Stimulated activated CD8-positive, alpha-beta memory T cell treated with anti-CD3 and anti-CD28 coated beads, Interleukin-15, amount 100 ng/mL, for 1 hour (primary cell): ENCODE measurements around the gene SYT7.
A peak's percentile ranks its signal among the peaks of the same experiment; 100 is the strongest.
"Not testable (repeated sequence)": the region's sequence is repeated elsewhere in the genome, so short reads cannot be mapped to it uniquely, and the experiment has no call there.

Experiments
- DNase-seq: peaks from one replicate; pipeline ENCODE4 v3.0.0-alpha.2; 2020; ENCODE audit warnings: low read depth

Gene SYT7

DNA sequence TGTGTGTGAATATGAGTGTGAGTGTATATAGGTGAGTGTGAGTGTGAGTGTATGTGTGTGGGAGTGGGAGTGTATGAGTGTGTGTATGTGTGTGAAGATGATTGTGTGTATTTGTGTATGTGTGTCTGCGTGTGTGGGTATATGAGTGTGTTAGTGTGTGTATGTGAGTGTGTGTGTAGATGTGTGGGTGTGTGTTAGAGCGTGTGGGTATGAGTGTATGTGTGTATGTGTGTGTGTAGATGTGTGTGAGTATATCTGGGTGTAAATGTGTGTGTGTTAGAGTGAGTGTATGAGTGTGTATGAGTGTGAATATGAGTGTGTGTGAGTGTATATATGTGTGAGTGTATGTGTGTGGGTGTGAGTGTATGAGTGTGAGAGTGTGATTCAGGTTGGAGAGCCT lies 83.4 kb downstream of the SYT7 start:
- no peak for DNase-seq

DNA sequence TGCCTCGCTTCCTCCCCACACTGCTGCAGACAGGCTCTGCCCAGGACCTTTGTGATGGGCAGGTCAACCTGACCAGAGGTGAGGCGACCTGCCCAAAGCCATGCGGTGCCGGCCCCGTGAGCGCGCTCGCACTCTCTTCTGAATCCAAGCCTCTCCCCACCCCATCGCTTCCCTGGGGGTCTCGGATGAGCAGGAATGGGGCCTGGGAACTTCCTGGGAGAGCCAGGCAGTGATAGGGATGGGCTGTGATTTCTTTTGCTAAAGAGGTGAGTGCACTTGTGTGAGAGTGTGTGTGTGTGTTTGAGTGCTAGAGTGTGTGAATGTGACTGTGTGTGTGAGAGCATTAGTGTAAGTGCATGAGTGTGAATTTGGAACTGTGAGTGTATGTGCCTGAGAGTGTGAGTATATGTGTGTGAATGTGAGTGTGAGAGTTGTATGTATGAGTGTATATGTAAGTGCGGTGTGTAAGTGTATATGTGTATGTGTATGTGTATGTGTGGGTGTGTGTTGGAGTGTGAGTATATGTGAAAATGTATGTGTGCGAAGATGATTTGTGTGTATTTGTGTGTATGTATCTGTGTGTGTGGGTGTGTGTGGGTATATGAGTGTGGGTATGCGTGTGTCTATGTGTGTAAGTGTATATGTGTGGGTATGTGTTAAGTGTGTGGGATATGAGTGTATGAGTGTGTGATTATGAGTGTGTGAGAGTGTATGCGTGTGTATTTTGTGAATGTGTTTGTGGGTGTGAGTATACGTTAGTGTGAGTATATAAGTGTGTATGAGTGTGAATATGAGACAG lies 84.1 kb downstream of the SYT7 start:
- no peak for DNase-seq

DNA sequence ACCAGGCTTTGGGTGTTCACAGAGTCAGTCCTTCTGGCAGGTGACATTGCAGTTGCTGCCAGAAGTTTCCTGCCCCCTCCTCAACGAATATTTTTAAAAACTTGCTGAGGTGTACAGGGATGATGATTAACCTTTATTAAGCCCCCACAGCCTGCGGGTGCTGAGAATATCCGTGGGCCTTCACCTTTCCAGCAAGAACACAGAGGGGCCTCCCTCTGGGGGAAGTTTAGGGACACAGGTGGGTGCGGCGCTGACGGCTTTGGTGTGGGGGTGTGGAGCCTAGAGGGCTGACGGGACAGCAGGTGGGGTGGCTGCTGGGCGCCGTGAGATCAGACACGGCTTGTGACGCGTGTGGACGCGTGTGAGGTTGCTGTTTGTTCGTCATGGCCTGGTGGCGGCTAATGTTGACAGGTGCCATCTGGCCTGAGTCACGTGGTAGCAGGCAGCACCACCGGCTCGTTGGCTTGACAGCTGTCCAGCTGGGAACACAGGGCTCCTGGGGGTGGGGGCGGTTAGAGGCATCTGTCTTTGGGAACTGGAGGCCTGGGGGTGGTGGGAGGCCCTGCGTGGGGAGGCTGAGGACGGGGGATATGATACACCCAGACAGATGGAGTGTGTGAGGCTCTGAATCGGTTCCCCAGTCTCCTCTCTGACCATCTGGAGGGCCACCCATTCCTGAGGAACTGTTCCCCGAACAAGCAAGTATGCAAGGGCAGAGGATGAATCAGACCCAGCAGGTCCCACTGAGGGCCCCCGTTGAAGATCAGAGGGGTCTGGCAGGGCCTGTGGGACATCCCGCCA lies 84.9 kb downstream of the SYT7 start:
- DNase-seq = no peak

DNA sequence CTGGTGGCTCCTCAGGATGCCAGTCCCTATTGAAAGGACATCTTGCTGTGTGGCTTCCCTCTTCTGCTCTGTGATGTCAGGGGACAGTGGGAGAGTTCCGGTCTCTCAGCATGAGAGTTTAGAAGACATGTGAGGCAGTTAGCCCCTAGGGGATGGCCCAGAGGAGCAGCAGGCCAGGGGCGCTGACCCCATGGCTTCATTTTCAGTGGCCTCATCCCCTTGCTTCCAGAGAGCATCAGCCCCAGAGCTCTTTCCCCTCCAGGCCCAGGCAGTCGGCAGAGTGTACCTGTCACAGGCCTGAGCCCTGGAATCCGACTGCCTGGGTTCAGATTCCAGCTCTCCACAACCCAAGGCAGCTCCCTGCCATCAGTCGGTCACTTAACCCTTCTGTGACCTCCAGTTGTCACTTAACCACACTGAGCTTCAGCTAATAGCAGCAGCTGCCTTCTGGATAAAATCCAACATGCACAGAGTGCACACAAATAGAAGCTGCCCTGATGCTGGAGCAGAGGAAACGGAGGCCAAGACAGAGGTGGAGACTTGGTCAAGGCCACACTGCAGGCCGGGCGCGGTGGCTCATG lies 86.4 kb downstream of the SYT7 start:
- DNase-seq = no peak

DNA sequence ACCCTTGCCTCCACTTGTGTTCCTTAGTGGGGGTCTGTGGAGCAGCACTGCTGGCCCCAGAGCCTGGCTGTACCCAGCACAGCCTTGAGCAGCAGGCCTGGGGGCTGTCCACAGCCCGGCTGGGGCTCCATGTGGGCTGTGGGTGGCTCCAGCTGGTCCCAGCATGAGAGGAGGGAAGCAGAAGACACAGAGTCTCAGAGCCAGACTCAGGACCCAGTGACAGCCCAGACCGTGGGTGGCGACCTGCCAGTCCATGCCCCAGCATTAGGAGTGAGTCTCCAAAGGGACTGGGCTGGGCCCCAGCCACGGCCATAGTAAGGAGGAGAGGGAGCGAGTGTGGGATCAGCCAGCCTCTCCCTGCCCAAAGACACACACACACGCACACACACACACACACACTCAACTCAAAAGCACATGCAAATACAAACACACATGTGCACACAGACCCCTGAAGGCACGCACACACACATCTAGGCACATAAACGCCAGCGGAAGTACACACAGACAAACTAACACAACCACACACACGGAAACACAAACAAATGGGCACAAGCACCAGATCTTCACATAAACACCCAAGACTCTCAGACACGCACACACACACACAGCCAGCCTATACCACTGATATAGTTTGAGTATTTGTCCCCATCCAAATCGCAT lies 89.0 kb downstream of the SYT7 start:
- DNase-seq = no peak

DNA sequence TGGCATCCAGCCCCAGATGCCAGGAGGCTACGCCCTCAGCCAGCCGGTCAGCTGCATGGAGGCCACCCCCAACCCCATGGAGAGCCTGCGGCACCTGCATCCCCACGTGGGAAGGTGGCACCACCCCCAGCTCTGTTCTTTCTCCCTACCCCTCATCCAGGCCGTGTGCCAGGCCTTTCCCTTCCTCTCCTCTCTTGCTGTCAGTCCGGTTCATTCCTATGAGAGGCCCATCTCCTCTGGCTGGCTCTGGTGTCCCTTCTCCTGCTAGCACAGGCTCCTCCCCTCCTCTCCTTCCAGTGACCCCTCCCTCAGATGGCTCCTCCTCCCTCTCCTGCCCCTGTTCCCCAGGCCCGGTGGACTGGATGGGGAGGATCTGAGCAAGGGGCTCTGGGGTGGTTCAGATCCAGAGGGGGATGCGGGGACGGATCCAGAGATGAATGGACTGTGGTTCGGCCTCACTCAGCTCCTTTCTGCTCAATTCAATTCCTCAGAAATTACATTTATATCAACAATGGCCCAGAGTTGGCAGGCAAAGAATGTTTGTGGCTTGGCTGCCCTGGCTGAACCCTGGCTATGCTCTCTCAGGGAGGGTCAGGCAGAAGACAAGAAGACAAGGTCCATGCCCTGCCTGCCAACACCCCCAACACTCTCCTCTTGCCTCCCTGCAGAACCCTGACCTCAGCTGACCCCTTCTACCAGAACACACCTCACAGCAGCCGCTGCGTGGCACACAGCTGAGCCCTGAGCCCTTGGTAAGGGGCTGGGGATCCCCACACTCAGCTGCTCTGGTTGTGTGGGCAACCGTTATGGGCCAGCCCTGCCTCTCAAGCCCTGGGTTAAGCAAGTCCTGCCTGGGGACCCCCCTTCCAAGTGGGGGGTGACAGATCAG lies 90.8 kb downstream of the SYT7 start:
- no peak for DNase-seq

DNA sequence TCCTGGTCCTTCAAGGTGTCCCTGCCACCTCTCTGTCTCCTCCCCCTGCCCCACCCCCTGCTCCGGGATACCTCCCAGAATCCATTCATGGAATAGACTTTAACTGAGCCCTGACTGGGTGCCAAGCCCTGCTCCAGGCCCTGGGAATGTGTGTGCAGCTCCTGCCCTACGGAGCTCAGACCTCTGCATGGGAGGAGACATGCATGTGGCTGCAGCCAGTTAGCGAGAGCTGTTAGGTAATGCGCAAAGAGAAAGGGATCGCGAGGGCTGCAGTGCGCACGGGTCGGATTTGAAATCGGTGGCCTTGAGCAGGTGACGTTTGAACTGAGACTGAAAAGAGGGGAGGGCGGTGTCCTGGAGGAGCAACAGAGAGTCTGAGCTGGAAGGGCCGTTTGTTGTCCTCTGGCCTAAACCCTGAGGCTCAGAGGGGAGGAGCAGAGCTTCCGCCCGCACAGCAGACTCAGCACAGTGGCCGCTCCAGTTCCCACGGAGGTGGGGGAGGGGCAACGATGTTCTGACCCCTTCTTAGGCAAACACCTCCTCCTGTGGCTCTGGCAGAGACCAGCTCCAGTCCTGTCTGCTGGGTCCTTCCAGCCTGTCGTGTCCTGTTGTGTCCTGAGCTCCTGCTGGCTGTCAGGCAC lies 92.1 kb downstream of the SYT7 start:
- DNase-seq = no peak

DNA sequence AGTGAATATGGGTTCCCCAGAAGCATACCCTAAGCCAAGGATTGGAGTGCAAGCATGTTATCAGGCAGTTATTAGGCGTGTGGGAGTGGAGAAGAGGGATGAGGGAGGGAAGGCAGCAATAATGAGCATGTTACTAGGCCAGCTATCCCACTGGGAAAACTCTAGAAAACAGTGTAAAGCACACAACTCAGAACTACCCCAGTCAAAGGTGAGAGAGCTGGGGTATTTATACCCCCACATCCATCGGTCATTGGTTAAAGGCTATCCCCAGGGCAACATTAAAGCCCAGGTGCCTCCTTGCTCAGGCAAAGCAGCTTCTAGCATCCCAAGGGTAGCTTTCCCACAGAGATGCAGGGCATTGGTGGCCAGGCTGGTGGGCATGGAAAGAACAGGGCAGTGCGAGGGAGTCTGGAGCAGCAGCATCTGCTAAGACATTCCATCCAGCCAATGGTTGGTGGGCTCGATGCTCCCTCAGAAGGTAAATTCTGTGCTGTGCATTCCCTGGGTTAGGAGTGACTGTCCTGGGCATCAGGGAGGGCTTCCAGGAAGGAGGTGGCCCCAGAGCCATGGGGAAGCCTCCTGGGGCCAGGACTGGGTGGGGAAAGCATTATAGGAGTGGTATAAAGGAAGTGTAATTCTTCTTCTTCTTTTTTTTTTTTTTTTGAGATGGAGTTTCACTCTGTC lies 93.4 kb downstream of the SYT7 start:
- no peak for DNase-seq

DNA sequence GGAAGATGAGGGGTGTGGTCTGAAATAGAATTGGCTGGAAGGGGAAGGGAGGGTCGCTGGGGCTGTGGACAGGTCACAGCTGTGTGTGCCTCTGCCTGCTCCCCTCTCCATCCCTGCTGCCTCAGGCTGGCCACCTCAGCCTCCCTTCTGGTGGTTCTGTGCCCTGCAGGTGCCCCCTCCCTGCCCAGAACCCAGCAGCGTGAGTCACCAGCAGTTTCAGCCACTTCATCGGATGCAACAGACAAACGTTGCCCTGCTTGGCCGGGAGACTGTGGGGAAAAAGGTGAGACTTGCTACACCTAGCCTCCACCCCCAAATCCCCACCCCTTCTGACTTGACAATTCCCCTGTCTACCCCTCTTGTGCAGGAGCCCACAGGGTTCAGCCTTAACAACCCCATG lies 94.1 kb downstream of the SYT7 start:
- no peak for DNase-seq

DNA sequence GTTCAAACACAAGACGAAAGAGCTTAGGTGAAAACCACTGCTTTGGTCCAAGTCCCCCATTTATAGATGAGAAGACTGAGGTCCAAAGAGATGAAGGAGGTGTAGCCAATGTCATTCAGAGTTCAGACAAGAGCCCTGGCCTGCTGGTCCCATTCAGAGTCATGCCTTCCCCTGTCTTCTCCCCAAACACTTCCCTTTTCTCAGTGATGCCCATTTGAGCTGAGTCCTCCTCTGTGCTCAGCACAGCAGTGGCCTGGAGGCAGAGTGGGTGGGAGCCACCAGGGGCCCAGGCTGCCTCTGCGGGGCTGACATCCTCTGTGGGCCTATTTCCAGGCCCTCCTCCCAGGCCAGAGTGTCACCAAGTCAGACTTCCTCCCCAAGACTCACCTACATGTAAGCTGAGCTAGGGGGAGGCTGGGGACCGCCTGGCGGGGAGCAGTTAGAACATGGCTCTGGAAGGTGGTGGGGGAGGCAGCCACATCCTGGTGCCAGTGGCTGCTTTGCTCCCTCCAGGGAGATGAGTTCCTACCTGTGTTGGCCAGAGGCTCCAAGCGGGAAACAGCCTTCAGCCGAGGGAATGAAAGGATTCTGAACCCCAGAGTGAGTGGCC lies 94.8 kb downstream of the SYT7 start:
- DNase-seq = no peak

DNA sequence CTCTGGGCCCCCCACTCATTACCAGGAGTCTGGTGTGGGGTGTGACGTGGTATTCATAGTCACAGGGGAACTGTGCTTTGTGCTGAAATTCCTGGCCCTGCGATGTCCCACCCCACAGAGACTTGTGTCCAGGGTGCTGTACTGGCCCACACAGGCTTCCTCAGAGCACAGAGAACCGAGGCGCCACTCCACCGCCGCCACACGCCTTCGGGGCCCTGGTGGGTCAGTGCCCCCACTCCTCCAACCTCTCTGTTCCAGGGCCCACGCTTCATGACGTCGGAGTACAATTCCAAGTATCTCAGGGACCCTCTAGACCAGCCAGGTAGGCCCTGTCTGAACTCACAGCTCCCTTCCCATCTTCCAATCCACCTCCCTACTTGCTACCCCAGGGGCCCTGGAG lies 95.8 kb downstream of the SYT7 start:
- no peak for DNase-seq

DNA sequence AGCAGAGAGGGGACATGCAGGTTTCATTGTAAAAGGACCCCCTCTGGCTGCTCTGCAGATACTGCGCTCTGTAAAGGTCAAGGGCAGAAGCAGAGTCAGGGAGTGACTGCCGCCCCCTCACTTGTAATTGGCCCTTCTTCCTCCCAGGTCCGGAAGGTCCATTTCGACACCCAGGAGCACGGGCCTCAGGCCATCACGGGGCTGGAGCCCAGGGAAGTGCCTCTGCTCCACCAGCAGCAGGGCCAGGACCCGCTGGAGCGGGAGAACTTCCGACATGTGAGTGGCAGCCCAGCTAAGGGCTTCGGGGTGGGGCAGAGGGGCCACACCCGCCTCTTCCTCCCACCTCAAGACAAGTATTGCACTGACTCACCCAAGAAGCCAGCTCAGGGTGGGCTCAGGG lies 96.3 kb downstream of the SYT7 start:
- no peak for DNase-seq

DNA sequence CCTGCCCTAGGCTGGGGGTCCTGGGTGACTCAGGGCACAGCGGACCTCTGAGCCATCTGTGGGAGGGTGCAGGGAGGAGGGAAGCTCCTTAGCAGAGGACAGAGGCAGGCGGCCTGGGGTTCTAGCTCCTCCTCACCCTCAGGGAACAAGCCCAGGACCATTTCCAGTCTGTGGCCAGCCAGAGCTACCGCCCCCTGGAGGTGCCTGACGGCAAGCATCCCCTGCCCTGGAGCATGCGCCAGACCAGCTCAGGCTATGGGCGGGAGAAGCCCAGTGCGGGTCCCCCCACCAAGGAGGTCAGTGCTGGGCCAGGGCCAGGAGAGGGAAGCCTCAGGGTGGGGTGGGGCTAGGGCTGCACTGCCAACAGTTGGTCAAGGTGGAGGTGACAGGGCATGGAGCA lies 98.4 kb downstream of the SYT7 start:
- DNase-seq = no peak

DNA sequence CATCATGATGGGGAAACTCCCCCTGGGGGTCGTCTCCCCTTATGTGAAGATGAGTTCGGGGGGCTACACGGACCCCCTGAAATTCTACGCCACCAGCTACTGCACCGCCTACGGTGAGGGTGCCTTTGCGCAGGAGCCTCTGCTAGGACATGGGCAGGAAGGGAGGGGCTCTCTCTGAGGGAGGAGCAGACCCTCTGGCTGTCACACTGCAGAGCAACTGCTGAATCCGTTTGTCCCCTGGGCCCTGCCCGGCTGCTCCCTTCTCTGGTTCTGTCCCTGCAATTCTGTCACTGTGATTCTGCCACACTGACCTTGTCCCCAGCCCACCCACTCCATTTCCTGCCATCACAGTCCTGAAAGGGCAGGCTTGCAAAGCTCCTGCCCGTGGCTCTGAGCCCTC lies 99.1 kb downstream of the SYT7 start:
- DNase-seq = no peak

DNA sequence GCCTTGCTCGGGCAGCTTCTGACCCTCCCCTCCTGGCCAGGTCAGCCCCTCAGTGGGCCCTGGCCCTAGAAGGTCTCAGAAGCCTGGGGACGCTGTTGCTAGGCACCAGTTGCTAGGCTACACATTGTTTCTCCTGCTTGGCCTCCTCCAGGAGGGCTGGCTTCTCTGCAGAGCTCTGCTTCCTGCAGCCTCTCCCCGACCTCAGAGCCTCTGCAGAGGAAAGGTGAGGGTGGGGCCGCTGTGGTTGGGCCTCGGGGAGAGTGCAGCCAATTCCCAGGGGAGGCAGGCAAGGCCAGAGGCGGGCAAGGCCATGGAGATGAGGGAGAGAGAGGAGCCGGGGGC lies 99.9 kb downstream of the SYT7 start:
- DNase-seq = no peak

DNA sequence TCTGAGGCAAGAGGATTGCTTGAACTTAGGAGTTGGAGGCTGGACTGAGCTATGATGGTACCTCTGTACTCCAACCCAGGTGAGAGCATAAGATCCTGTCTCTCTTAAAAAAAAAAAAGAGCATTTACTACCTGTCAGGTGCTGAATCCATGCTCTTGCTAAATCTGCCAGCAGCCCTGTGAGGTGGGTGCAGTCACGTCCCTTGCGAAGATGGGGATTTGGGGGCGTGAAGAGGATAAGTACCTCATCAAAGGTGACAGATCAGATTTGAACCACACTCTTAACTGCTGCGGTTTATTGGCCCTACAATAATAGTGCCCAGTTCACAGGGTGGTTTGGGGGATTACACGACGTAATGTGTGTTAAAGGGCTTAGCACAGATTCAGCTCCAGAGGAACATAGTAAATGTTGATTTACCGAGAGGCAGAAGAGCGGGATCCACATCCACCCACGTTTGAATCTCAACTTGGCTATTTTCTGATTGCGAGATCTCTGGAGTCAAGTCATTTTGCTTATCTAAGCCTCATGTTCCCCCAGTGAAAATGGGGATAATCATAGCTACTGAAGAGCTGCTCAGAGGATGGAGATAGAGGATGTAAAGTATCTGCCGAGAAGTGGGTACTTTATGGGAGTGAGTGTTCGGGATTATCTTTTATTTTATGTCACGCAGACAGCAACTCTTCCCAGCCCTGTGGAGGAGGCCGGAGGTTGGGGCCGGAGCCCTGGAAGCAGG lies 100.4 kb downstream of the SYT7 start:
- no peak for DNase-seq

DNA sequence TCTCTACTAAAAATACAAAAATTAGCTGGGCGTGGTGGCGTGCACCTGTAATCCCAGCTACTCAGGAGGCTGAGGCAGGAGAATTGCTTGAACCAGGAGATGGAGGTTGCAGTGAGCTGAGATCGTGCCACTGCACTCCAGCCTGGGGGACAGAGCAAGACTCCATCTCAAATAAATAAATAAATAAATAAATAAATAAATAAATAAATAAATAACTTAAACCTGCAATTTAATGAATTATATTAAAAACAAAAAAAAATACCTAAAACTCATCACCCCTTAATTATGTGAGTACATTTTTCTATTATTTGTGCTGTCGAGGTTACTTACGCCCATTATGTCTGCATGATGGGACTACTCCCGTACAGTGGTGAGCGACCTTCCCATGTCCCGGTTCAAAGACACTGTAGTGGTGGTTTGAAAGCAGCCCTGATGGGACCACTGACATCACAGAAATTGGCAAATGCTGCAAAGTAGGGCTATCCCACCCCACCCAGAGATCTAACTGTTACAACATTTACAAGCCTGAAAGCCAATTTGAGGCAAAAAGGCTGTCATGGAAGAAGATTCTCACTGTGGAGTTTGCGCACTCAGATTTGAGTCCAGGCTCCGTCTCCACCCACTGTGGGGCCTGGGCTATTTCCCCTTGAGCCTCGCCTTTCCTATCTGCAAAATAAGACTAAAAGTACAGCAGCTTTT lies 101.4 kb downstream of the SYT7 start:
- not testable (repeated sequence) for DNase-seq

DNA sequence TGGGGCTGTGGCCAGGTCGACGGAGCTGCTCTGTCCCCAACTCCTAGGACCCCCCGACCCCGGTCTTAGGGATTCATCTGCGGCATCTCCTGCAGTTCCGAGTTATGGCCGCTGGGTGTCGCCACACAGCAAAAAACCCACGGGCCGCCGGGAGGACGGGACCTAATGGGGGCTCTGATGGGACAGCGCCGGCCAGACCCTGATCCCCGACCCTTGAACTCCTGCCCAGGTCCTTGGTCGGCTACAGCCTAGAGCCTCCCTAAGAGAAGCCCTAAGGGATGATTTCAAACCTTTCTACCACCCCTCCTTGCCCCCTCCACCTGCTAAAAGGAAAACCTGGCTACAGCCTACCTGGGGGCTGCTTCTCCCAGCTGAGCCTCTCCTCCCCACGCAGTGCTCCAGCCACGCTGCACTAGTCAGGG lies 103.1 kb downstream of the SYT7 start:
- peak; percentile 25 for DNase-seq

DNA sequence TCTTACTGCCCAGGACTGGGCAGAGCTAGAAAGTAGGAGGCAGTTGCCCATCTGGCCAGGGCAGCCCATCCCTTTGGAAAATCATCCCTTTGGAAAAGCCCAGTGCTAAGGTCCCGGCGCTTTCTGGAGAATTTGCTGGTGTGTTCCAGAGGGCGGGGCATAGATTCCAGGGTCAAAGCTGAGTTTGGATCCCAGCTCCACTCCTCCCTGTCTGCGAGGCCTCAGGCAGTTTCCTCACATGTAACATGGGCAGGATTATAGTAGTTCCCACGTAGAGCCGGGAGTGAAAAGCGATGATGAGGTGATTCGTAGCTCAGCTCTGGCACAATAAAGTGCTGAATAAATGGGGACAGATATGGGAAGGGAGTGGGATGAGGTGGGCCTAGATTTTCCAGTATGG lies 103.8 kb downstream of the SYT7 start:
- DNase-seq = no peak
